BE2C (cell line): ENCODE measurements around the gene PYGB.
"Not testable (repeated sequence)": the region's sequence is repeated elsewhere in the genome, so short reads cannot be mapped to it uniquely, and the experiment has no call there.

Experiments used
- DNase-seq: peaks from one replicate; pipeline ENCODE4 v3.0.0-alpha.2; 2020
- H3K27me3 ChIP-seq: fragments of 250-450 bp; sonication (Bioruptor Pico); 2 replicates; pipeline ENCODE4 v1.5.1; 2020; ENCODE audit warnings: mild to moderate bottlenecking
- H3K36me3 ChIP-seq: fragments of 250-450 bp; sonication (Bioruptor Pico); 2 replicates; pipeline ENCODE4 v1.5.1; 2020; ENCODE audit warnings: mild to moderate bottlenecking
- H3K4me1 ChIP-seq: fragments of 250-450 bp; sonication (Bioruptor Pico); 2 replicates; pipeline ENCODE4 v1.5.1; 2020
- H3K4me3 ChIP-seq: 2 replicates; pipeline ENCODE4 v1.5.1; 2011; ENCODE audit warnings: low read depth, low read length
- H3K9me3 ChIP-seq: fragments of 250-450 bp; sonication (Bioruptor Pico); 2 replicates; pipeline ENCODE4 v1.5.1; 2020
- CTCF ChIP-seq: IDR thresholded peaks from 2 replicates; pipeline ENCODE4 v1.5.1; 2012; ENCODE audit warnings: mild to moderate bottlenecking, low read depth, low read length

PYGB gene

GRCh38 chr20:25226433-25227316 is 21.2 kb upstream of the PYGB start:
- DNase-seq = peak; percentile 54
- no peak for TF ChIP-seq CTCF
- no peaks in the 10 kb centered on the region for H3K9me3 ChIP-seq
- no peaks in the 10 kb centered on the region for H3K36me3 ChIP-seq
- H3K27me3 ChIP-seq = no peaks in the 10 kb centered on the region
- H3K4me1 ChIP-seq = peaks cover 13% of the 10 kb centered on the region
- H3K4me3 ChIP-seq = no peak overlapping the region

DNA sequence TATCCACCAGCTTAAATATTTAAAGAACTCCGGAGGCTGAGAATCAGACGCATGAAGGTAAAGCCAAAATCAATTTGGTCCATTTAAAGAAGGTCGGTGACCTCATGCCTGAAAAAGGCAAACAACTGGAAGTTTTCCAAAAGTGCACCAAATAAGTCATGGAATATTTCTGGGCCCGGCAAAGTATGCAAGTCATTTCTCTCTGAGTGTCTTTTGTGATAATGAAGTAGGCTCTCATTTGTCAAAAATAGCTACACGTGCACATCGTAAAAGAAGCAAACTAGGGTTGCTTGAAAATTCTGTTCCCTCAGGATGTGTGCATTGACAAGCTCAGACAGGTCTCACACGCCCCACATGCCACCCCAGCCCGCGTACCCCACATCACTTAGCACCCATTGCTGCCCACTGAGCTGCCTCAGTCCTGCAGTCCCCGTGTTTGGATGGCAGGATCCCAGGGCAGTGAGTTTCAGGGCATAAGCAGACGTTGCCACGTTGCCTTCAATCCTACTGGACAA is 20.5 kb upstream of the PYGB start:
- DNase-seq = no peak
- Histone ChIP-seq H3K27me3 (no peaks in the 10 kb centered on the region), H3K4me3 (no peak overlapping the region), H3K4me1 (peaks cover 13% of the 10 kb centered on the region), H3K9me3 (no peaks in the 10 kb centered on the region), H3K36me3 (no peaks in the 10 kb centered on the region)
- TF ChIP-seq CTCF = no peak

GRCh38 chr20:25229486-25230165 is 18.3 kb upstream of the PYGB start:
- no peak for TF ChIP-seq CTCF
- Histone ChIP-seq H3K36me3 (no peaks in the 10 kb centered on the region), H3K4me1 (peaks cover 9% of the 10 kb centered on the region)

GRCh38 chr20:25230166-25230831 is 17.6 kb upstream of the PYGB start:
- H3K27me3 ChIP-seq = no peaks in the 10 kb centered on the region
- no peak for DNase-seq
- TF ChIP-seq CTCF = no peak
- peaks cover 9% of the 10 kb centered on the region for H3K4me1 ChIP-seq
- no peak overlapping the region for H3K4me3 ChIP-seq
- no peaks in the 10 kb centered on the region for H3K9me3 ChIP-seq
- H3K36me3 ChIP-seq = no peaks in the 10 kb centered on the region

More at GRCh38 chr20:25229486-25230165, 18.3 kb upstream of the PYGB start:
- no peak overlapping the region for H3K4me3 ChIP-seq
- DNase-seq = no peak
- H3K9me3 ChIP-seq = no peaks in the 10 kb centered on the region
- no peaks in the 10 kb centered on the region for H3K27me3 ChIP-seq

DNA sequence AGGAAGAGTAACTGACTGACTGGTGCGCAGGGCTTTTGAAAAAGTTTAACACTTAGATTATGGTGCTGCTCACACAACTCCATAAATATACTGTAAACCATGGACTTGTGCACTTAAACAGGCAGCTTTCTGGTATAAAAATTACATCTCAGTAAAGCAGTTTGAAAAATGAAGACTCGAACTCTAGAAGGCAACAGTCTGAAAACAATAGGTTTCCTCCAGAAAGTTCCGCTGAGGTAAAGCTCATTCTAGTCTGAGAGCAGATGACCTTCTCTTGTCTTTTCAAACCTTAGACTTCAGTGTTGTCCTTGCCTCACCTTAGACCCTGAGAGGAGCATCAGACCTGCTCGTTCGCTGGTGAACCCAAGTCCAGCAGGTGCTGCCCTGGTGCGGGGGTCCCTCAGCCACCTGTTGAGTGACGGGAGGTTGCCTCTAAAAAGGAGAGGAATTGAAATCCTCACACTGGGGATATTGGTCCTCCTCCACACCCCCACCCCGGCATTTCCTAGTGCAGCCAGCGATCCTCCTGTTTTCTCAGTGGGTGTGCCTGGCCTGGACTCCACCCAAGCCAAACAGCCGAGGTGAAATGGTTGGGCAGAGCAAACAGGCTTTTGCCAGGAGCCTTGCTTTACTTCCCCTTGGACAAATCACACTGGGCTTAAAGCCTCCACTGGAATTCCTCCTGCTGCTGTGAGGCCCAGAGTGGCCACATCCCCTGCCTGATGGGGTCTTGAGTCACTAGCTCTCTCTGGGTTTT is 14.7 kb upstream of the PYGB start:
- Histone ChIP-seq H3K4me1 (peaks cover 5% of the 10 kb centered on the region), H3K4me3 (no peak overlapping the region), H3K9me3 (no peaks in the 10 kb centered on the region), H3K27me3 (no peaks in the 10 kb centered on the region), H3K36me3 (no peaks in the 10 kb centered on the region)
- no peak for DNase-seq
- no peak for TF ChIP-seq CTCF

GRCh38 chr20:25234009-25234849 is 13.7 kb upstream of the PYGB start:
- H3K9me3 ChIP-seq, H3K4me3 ChIP-seq, H3K27me3 ChIP-seq, H3K4me1 ChIP-seq, DNase-seq, H3K36me3 ChIP-seq: not testable (repeated sequence)
